ENCODE measurements around the gene FCRL5.
"Not testable (repeated sequence)": the region's sequence is repeated elsewhere in the genome, so short reads cannot be mapped to it uniquely, and the experiment has no call there.

Gene FCRL5

GRCh38 chr1:157558119-157558518 lies 5.8 kb upstream of the FCRL5 start:
- ChIA-PET POLR2A (interaction anchor here (0.7 kb wide), 1 partner anchor 63 kb away, joined by 3 read pairs; no protein-coding TSS in a partner anchor), CTCF (no interaction called here)
- Histone ChIP-seq H3K36me3 (ENCODE audit: control insufficient read depth in 2 of 2, insufficient read depth in 1 of 2, low read length in 2 of 2) (no peaks in the 10 kb centered on the region), H3K4me1 (ENCODE audit: control insufficient read depth, insufficient read depth, low read length) (no peaks in the 10 kb centered on the region), H3K27ac (ENCODE audit: extremely low read depth, low read depth, low read length) (no peak overlapping the region), H3K9me3 (ENCODE audit: control insufficient read depth, insufficient read depth, low read depth, low read length) (no peaks in the 10 kb centered on the region), H3K4me3 (ENCODE audit: low read depth, low read length) (no peak overlapping the region)
- TF ChIP-seq TRIM28 (IDR thresholded peaks at IDR 0.05; ENCODE audit: borderline replicate concordance, low read length) (no peak), PRDM6 (tag by site-specific recombination; IDR thresholded peaks at IDR 0.05) (no peak), YY1 (tag by site-specific recombination; IDR thresholded peaks at IDR 0.05) (no peak), KLF9 (tag by site-specific recombination; IDR thresholded peaks at IDR 0.05; ENCODE audit: low read depth) (no peak), ZNF10 (tag by site-specific recombination; IDR thresholded peaks at IDR 0.05) (no peak), ZNF416 (tag by site-specific recombination; IDR thresholded peaks at IDR 0.05) (no peak), ZNF645 (tag by site-specific recombination; IDR thresholded peaks at IDR 0.05) (no peak)

DNA sequence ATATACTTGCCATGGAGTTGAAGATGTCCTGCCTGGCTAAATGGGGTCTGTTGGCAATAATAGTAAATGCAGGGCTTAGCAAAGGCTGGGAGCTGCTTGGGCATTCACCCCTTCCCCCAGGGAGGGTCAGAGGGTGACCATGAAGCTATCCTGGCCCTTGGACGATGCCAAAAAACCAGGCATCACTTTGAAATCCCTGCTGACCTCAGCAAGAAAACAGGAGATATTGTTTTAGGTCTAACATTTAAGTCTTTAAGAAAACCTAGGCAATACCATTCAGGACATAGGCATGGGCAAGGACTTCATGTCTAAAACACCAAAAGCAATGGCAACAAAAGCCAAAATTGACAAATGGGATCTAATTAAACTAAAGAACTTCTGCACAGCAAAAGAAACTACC lies 4.2 kb downstream of the FCRL5 start:
- H3K27ac ChIP-seq (ENCODE audit: extremely low read depth, low read depth, low read length); H3K9me3 ChIP-seq (ENCODE audit: control insufficient read depth, insufficient read depth, low read depth, low read length); H3K36me3 ChIP-seq (ENCODE audit: control insufficient read depth in 2 of 2, insufficient read depth in 1 of 2, low read length in 2 of 2); H3K4me3 ChIP-seq (ENCODE audit: low read depth, low read length); CTCF ChIA-PET; H3K4me1 ChIP-seq (ENCODE audit: control insufficient read depth, insufficient read depth, low read length); POLR2A ChIA-PET: not testable (repeated sequence)

- ChIA-PET CTCF (no interaction called here), POLR2A (no interaction called here)
- H3K4me3 ChIP-seq (ENCODE audit: low read depth, low read length), result no peak overlapping the region
- no peaks in the 10 kb centered on the region for H3K9me3 ChIP-seq (ENCODE audit: control insufficient read depth, insufficient read depth, low read depth, low read length)
- no peaks in the 10 kb centered on the region for H3K4me1 ChIP-seq (ENCODE audit: control insufficient read depth, insufficient read depth, low read length)
- TF ChIP-seq ZBTB8A (tag by site-specific recombination; IDR thresholded peaks at IDR 0.05) (no peak), ZNF335 (tag by site-specific recombination; conservative IDR thresholded peaks at IDR 0.05) (no peak), ZNF529 (tag by site-specific recombination; IDR thresholded peaks at IDR 0.05; ENCODE audit: insufficient replicate concordance) (no peak), ZFHX2 (tag by site-specific recombination; conservative IDR thresholded peaks at IDR 0.05) (no peak), ZNF549 (tag by site-specific recombination; IDR thresholded peaks at IDR 0.05) (no peak), ZNF707 (tag by site-specific recombination; IDR thresholded peaks at IDR 0.05) (no peak), ZNF785 (tag by site-specific recombination; IDR thresholded peaks at IDR 0.05) (no peak), ZNF510 (tag by site-specific recombination; IDR thresholded peaks at IDR 0.05; ENCODE audit: insufficient replicate concordance) (no peak), MZF1 (tag by site-specific recombination; IDR thresholded peaks at IDR 0.05; ENCODE audit: borderline replicate concordance) (no peak), ZNF391 (tag by site-specific recombination; IDR thresholded peaks at IDR 0.05; ENCODE audit: borderline replicate concordance, low read depth) (no peak), ZNF670 (tag by site-specific recombination; IDR thresholded peaks at IDR 0.05; ENCODE audit: low read depth) (no peak), ZBTB21 (tag by site-specific recombination; IDR thresholded peaks at IDR 0.05) (no peak), PRDM1 (tag by site-specific recombination; IDR thresholded peaks at IDR 0.05) (no peak), ZNF138 (tag by site-specific recombination; IDR thresholded peaks at IDR 0.05; ENCODE audit: borderline replicate concordance) (no peak), ZNF610 (tag by site-specific recombination; IDR thresholded peaks at IDR 0.05; ENCODE audit: borderline replicate concordance) (no peak)
- TF ChIP-seq, protein P1, sequence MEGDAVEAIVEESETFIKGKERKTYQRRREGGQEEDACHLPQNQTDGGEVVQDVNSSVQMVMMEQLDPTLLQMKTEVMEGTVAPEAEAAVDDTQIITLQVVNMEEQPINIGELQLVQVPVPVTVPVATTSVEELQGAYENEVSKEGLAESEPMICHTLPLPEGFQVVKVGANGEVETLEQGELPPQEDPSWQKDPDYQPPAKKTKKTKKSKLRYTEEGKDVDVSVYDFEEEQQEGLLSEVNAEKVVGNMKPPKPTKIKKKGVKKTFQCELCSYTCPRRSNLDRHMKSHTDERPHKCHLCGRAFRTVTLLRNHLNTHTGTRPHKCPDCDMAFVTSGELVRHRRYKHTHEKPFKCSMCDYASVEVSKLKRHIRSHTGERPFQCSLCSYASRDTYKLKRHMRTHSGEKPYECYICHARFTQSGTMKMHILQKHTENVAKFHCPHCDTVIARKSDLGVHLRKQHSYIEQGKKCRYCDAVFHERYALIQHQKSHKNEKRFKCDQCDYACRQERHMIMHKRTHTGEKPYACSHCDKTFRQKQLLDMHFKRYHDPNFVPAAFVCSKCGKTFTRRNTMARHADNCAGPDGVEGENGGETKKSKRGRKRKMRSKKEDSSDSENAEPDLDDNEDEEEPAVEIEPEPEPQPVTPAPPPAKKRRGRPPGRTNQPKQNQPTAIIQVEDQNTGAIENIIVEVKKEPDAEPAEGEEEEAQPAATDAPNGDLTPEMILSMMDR (tag by site-specific recombination; IDR thresholded peaks at IDR 0.05), result no peak
- TF ChIP-seq, protein P2, sequence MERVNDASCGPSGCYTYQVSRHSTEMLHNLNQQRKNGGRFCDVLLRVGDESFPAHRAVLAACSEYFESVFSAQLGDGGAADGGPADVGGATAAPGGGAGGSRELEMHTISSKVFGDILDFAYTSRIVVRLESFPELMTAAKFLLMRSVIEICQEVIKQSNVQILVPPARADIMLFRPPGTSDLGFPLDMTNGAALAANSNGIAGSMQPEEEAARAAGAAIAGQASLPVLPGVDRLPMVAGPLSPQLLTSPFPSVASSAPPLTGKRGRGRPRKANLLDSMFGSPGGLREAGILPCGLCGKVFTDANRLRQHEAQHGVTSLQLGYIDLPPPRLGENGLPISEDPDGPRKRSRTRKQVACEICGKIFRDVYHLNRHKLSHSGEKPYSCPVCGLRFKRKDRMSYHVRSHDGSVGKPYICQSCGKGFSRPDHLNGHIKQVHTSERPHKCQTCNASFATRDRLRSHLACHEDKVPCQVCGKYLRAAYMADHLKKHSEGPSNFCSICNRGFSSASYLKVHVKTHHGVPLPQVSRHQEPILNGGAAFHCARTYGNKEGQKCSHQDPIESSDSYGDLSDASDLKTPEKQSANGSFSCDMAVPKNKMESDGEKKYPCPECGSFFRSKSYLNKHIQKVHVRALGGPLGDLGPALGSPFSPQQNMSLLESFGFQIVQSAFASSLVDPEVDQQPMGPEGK (tag by site-specific recombination; IDR thresholded peaks at IDR 0.05), result no peak
- H3K27ac ChIP-seq (ENCODE audit: extremely low read depth, low read depth, low read length), result no peak overlapping the region
- no peaks in the 10 kb centered on the region for H3K36me3 ChIP-seq (ENCODE audit: control insufficient read depth in 2 of 2, insufficient read depth in 1 of 2, low read length in 2 of 2)
Observed at GRCh38 chr1:157542676-157543075, 9.6 kb downstream of the FCRL5 start.
